ENCODE data around the gene THBS4. TPM values are rescaled to one million over a fixed set of nuclear protein-coding genes. Genes with fewer than 3 reads are reported as not detected.

The THBS4 gene
- polyA plus RNA-seq, 3 donors = 0.03 TPM; not detected in 2

GRCh38 chr5:80119372-80119771, 84.2 kb downstream of the THBS4 start:
- no peak overlapping the region for H3K27ac Mint-ChIP-seq
- no peak overlapping the region for H3K4me3 Mint-ChIP-seq
- H3K9me3 Mint-ChIP-seq = peaks cover 3 to 19% (median 15%) of the 10 kb centered on the region in 7 donors
- Histone ChIP-seq H3K27ac (ENCODE audit: low read depth in 1 of 2, low read length in 2 of 2) (no peak overlapping the region), H4K20me1 (ENCODE audit: insufficient read depth, low read length) (no peaks in the 10 kb centered on the region), H3K9me3 (replicated peaks in 1 of 2; ENCODE audit: control insufficient read depth in 1 of 2, insufficient read depth in 1 of 2, low read length in 2 of 2) (peaks cover 0 to 7% of the 10 kb centered on the region in 2 donors), H3K4me2 (replicated peaks; ENCODE audit: extremely low read depth, low read length, poor library complexity, severe bottlenecking) (no peak overlapping the region), H2AFZ (ENCODE audit: insufficient read depth, low read depth, low read length, poor library complexity, severe bottlenecking) (no peak overlapping the region), H3K9ac (ENCODE audit: insufficient read depth, low read length, poor library complexity, severe bottlenecking) (no peak overlapping the region), H3K27me3 (ENCODE audit: control insufficient read depth in 2 of 2, insufficient read depth in 2 of 2, low read length in 2 of 2) (no peaks in the 10 kb centered on the region), H3K4me3 (replicated peaks in 1 of 3; ENCODE audit: low read depth in 2 of 3, low read length in 3 of 3) (no peak overlapping the region), H3K36me3 (replicated peaks in 1 of 2; ENCODE audit: control insufficient read depth in 1 of 2, insufficient read depth in 2 of 2, low read length in 2 of 2) (no peaks in the 10 kb centered on the region), H3K4me1 (ENCODE audit: control insufficient read depth in 1 of 2, insufficient read depth in 2 of 2, low read length in 2 of 2) (peaks cover 29 to 35% of the 10 kb centered on the region in 2 donors), H3K79me2 (ENCODE audit: insufficient read depth, low read length) (no peaks in the 10 kb centered on the region)
- peaks cover 38% of the 10 kb centered on the region for H3K4me1 Mint-ChIP-seq
- intact Hi-C loops (cut with micrococcal nuclease) = no loop called here
- TF ChIP-seq, protein P1, sequence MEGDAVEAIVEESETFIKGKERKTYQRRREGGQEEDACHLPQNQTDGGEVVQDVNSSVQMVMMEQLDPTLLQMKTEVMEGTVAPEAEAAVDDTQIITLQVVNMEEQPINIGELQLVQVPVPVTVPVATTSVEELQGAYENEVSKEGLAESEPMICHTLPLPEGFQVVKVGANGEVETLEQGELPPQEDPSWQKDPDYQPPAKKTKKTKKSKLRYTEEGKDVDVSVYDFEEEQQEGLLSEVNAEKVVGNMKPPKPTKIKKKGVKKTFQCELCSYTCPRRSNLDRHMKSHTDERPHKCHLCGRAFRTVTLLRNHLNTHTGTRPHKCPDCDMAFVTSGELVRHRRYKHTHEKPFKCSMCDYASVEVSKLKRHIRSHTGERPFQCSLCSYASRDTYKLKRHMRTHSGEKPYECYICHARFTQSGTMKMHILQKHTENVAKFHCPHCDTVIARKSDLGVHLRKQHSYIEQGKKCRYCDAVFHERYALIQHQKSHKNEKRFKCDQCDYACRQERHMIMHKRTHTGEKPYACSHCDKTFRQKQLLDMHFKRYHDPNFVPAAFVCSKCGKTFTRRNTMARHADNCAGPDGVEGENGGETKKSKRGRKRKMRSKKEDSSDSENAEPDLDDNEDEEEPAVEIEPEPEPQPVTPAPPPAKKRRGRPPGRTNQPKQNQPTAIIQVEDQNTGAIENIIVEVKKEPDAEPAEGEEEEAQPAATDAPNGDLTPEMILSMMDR (IDR thresholded peaks at IDR 0.05) = no peak
- peaks cover 7 to 13% of the 10 kb centered on the region in 2 donors for H3K36me3 Mint-ChIP-seq
- 82% methylated on average over 1 of the region's 2 CpGs for WGBS (ENCODE audit: insufficient coverage)
- DNase-seq = no peak
- no peaks in the 10 kb centered on the region for H3K27me3 Mint-ChIP-seq (ENCODE audit: low read depth in 3 of 3)

DNA sequence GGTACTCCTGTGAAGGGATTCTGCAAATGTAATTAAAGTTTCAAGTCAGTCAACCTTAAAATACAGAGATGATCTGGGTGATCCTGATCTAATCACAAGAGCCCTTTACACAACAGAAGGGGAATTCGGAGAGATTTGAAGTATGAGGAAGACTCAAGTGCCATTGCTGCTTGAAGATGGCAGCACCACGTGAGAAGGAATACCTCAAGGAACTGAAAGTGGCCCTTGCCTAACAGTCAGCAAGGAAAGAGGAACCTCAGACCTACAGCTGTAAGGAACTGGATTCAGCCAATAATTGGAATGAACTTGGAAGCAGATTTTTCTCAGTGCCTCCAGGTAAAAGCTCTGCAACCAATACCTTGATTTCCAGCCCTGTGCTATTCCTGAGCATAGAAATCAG, 87.4 kb downstream of the THBS4 start:
- peaks cover 6 to 13% of the 10 kb centered on the region in 2 donors for H3K36me3 Mint-ChIP-seq
- Histone ChIP-seq H3K9ac (ENCODE audit: insufficient read depth, low read length, poor library complexity, severe bottlenecking) (no peak overlapping the region), H3K4me1 (ENCODE audit: control insufficient read depth in 1 of 2, insufficient read depth in 2 of 2, low read length in 2 of 2) (peaks cover 52 to 57% of the 10 kb centered on the region in 2 donors), H3K4me2 (replicated peaks; ENCODE audit: extremely low read depth, low read length, poor library complexity, severe bottlenecking) (peak overlapping the region; percentile 47), H2AFZ (ENCODE audit: insufficient read depth, low read depth, low read length, poor library complexity, severe bottlenecking) (no peak overlapping the region), H3K9me3 (replicated peaks in 1 of 2; ENCODE audit: control insufficient read depth in 1 of 2, insufficient read depth in 1 of 2, low read length in 2 of 2) (peaks cover 0 to 4% of the 10 kb centered on the region in 2 donors), H3K79me2 (ENCODE audit: insufficient read depth, low read length) (no peaks in the 10 kb centered on the region), H3K36me3 (replicated peaks in 1 of 2; ENCODE audit: control insufficient read depth in 1 of 2, insufficient read depth in 2 of 2, low read length in 2 of 2) (no peaks in the 10 kb centered on the region), H3K27me3 (ENCODE audit: control insufficient read depth in 2 of 2, insufficient read depth in 2 of 2, low read length in 2 of 2) (no peaks in the 10 kb centered on the region), H3K4me3 (replicated peaks in 1 of 3; ENCODE audit: low read depth in 2 of 3, low read length in 3 of 3) (peak overlapping the region in 1 of 3 experiments; percentile 25), H4K20me1 (ENCODE audit: insufficient read depth, low read length) (no peaks in the 10 kb centered on the region), H3K27ac (ENCODE audit: low read depth in 1 of 2, low read length in 2 of 2) (peak overlapping the region; percentile 85 to 99)
- peak overlapping the region in 1 of 2 donors; percentile 39 for H3K4me3 Mint-ChIP-seq
- TF ChIP-seq, protein P1 (IDR thresholded peaks at IDR 0.05) = no peak
- H3K9me3 Mint-ChIP-seq = peaks cover 2 to 15% (median 9%) of the 10 kb centered on the region in 7 donors
- H3K4me1 Mint-ChIP-seq = peaks cover 58% of the 10 kb centered on the region
- H3K27ac Mint-ChIP-seq = peak overlapping the region; percentile 98 to 100 (median 100)
- H3K27me3 Mint-ChIP-seq (ENCODE audit: low read depth in 3 of 3) = no peaks in the 10 kb centered on the region
- intact Hi-C loops (cut with micrococcal nuclease) = loop anchor here in 1 of 2 donors (10.0 kb wide), 1 partner anchor 282 kb away; the partner anchor contains the start of gene ZFYVE16
- 0% methylated on average over 1 of the region's 2 CpGs for WGBS (ENCODE audit: insufficient coverage)
- DNase-seq = peak; percentile 94 to 100 (median 98)

All from CD14-positive monocyte (primary cell).